ENCODE measurements around the gene OR4A15. TPM values are rescaled to one million over a fixed set of nuclear protein-coding genes. Genes with fewer than 3 reads are reported as not detected.

Gene OR4A15
- total RNA-seq: not detected

DNA sequence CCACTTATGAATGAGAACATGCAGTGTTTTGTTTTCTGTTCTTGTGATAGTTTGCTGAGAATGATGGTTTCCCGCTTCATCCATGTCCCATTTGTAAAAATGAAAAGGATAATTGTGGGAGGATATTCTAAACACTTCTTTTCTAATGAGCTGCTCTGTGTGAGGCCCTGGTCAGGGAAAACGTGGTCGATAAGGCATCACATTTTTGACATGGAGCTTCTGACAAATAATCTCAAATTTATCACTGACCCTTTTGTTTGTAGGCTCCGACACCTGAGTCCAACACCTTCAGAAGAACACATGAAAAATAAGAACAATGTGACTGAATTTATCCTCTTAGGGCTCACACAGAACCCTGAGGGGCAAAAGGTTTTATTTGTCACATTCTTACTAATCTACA is at the start of gene OR4A15:
TSS of gene OR4A15 (plus strand) at position 301 of the 400 bp plus-strand sequence. CDS start at position 301, 0 bp downstream.
- ATAC-seq (no peak), DNase-seq (ENCODE audit: low spot score in 2 of 2) (no peak)
- Mint-ChIP-seq H3K9me3 (peaks cover 19 to 30% of the 10 kb centered on the region in 2 donors), H3K36me3 (peaks cover 0 to 6% of the 10 kb centered on the region in 2 donors), H3K27ac (no peak within 1 kb of the TSS)

DNA sequence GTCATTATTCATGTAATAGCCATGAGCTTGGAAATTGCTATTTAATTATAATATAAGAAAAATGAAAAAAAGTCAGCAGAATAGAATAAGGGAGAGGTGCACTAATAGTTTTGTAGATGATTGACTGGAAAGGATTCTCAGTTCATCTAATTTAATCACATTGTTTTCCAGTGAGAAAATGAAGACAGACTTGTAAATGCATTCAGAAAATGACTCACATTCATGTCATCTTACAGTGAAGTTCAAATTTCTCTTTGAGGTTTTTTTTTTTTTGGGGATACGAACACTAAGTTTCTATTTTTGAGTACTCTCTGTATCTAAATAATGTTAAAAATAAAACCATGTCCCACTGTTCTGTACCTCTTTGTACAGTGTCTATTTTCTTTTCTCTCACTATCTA is 43.3 kb upstream of the OR4A15 start:
- no peak overlapping the region for H3K27ac Mint-ChIP-seq
- H3K36me3 Mint-ChIP-seq: peaks cover 0 to 11% of the 10 kb centered on the region in 2 donors
- no peak for DNase-seq (ENCODE audit: low spot score in 2 of 2)
- peaks cover 12 to 16% of the 10 kb centered on the region in 2 donors for H3K9me3 Mint-ChIP-seq
- ATAC-seq: no peak

DNA sequence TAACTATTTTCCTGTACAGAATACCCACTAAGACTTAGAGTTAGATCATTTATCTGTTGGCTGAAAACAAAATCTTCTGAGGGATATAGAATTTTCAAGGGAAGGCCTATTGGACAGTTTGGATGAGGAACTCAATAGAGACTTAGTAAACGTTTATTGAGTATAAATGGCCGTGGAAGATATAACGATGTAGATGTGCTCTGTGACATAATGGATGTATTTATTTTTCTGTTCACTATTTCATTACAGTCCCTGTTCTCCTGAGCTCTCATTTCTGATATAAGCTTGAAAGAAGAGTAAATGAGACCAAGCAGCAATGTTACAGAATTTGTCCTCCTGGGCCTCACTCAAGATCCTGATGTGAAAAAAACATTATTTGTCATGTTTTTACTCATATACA is 24.9 kb upstream of the OR4A15 start, which contains the start of gene OR4A16:
TSS of gene OR4A16 (plus strand) at position 301 of the 400 bp plus-strand sequence. CDS start at position 301, 0 bp downstream.
- no peak for DNase-seq (ENCODE audit: low spot score in 2 of 2)
- no peaks in the 10 kb centered on the region for H3K36me3 Mint-ChIP-seq
- ATAC-seq: no peak
- H3K9me3 Mint-ChIP-seq: peaks cover 15 to 24% of the 10 kb centered on the region in 2 donors
- H3K27ac Mint-ChIP-seq: no peak within 1 kb of the TSS

DNA sequence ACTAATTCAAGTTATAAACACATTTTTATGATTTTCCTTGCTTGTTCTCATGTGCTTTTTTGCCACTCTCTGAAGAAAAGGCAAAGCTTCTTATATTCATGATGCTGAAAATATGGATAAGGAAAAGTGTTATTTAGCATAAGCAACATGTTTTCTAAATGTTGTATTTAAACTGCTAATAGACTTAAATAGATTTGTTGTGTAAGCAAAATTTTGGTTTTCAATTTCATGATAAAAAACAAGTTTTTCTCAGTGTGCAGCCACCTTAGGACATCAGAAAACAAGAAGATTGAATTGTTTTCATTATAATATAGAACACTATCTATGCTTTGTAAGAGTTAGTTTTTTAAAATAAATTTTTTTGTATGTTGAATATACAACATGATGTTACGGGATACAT is 22.5 kb upstream of the OR4A15 start:
- no peak for ATAC-seq
- no peak for DNase-seq (ENCODE audit: low spot score in 2 of 2)
- peaks cover 25 to 35% of the 10 kb centered on the region in 2 donors for H3K9me3 Mint-ChIP-seq
- no peaks in the 10 kb centered on the region for H3K36me3 Mint-ChIP-seq
- no peak overlapping the region for H3K27ac Mint-ChIP-seq

DNA sequence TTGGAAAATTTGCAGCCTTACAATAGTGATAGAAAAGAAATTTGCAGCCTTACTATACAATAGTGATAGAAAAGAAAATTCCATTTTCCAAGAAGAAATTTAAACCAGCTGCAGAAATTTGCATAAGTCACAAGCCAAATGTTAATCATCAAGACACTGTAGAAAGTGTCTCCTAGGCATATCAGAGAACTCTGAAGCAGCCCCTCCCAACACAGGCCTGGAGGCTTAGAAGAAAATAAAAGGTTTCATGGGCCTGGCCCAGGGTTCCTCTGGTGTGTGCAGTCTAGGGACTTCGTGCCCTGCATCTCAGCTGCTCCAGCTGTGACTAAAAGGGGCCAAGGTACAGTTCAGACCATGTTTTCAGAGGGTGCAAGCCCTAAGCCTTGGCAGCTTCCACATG is 18.7 kb upstream of the OR4A15 start:
- Mint-ChIP-seq H3K9me3 (peaks cover 25 to 26% of the 10 kb centered on the region in 2 donors), H3K36me3 (no peaks in the 10 kb centered on the region), H3K27ac (no peak overlapping the region)
- no peak for DNase-seq (ENCODE audit: low spot score in 2 of 2)
- ATAC-seq: no peak

DNA sequence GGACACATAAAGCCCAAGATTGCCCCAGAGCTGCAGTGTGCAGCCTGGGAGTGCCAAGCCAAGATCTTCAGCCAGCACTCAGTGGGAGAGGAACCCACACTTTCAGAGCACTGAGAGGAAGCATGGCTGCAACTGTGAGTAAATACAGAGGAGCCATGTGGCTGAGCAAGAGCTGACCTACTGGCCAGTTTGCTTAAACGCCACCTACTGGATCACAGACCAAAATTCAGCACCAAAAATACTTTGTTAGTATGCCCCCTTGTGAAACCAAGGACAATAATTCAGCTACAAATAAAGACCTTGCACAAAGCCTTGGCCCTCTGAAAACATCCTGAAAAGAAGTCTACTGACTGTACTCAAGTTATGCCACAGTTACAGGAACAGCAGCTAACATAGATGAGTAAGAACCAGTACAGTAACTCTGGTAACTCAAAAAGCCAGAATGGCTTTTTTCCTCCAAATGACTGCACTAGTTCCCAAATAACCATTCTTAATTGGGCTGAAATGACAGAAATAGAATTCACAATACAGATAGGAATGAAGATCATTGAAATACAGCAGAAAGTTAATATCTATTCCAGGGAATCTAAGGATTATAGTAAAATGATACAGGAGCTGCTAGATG is 10.1 kb upstream of the OR4A15 start:
- peaks cover 39 to 46% of the 10 kb centered on the region in 2 donors for H3K9me3 Mint-ChIP-seq
- H3K36me3 Mint-ChIP-seq: peaks cover 7 to 9% of the 10 kb centered on the region in 2 donors
- no peak overlapping the region for H3K27ac Mint-ChIP-seq
- DNase-seq (ENCODE audit: low spot score in 2 of 2): no peak
- no peak for ATAC-seq

DNA sequence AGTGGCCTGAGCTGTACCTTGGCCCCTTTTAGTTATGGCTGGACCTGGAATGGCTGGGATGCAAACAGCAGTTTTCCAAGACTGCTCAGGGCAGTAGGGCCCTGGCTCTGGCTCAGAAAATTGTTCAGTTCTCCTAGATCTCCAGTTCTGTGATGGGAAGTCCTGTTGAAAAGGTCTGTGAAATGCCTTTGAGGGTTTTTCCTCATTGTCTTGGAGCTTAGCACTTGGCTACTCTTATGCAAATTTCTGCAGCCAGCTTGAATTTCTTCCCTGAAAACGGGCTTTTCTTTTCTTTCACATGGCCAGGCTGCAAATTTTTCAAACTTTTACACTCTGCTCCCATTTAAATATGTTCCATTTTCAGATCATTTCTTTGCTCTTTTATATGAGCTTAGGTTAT is 33.2 kb downstream of the OR4A15 start:
- peaks cover 20 to 36% of the 10 kb centered on the region in 2 donors for H3K9me3 Mint-ChIP-seq
- no peak for ATAC-seq
- H3K27ac Mint-ChIP-seq: no peak overlapping the region
- H3K36me3 Mint-ChIP-seq: peaks cover 0 to 17% of the 10 kb centered on the region in 2 donors
- DNase-seq (ENCODE audit: low spot score in 2 of 2): no peak

Other genes starting within 250 kb of the OR4A15 start
- not detected for gene TRIM48, start 105.8 kb upstream of the OR4A15 start, total RNA-seq
- gene OR4A16, start 24.8 kb upstream of the OR4A15 start, total RNA-seq: not detected
- not detected for gene OR4C15, start 186.5 kb downstream of the OR4A15 start, total RNA-seq
- not detected for gene OR4C16, start 204.2 kb downstream of the OR4A15 start, total RNA-seq
- gene OR4C11, start 239.7 kb downstream of the OR4A15 start, total RNA-seq: not detected